Embryonic facial prominence (tissue), 1 donor: ENCODE results near the gene ANAPC10.
"Not testable (repeated sequence)": the region's sequence is repeated elsewhere in the genome, so short reads cannot be mapped to it uniquely, and the experiment has no call there.

ENCODE experiments used
- DNase-seq: peaks from one replicate; pipeline ENCODE4 v3.0.0-alpha.2; 2016; ENCODE audit errors: extremely low spot score

The ANAPC10 gene

DNA sequence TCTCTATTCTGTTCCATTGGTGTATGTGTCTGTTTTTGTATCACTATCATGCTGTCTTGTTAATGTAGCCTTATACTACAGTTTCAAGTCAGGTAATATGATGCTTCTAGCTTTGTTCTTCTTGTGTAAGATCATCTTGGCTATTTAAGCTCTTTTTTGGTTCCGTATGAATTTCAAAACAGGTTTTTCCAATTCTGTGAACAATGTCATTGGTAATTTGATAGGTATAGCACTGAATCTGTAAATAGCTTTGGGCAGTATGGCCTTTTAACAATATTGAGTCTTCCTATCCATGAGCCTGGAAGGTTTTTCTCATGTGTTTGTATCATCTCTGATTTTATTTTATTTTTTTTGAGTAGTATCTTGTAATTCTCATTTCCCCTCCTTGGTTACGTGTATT lies 94.3 kb downstream of the ANAPC10 start:
- no peak for DNase-seq

DNA sequence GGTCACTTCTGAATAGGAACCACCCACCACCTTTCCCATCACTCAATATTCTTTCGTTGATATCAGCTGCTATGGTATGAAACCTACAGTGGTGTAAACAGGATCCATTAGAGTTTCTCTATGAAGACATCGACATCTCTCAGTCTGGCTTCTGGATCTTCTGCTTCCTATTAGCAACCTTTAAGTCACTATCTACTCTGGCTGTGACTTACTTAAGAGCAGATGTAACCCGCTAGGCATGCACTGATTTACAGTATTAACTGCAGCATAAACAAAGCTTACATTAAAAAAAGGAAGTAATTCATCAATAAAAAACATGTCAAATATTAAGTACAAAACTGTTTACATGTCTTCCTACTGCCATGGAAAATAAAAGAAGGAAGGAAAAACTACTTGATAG lies 96.4 kb downstream of the ANAPC10 start:
- DNase-seq = no peak

DNA sequence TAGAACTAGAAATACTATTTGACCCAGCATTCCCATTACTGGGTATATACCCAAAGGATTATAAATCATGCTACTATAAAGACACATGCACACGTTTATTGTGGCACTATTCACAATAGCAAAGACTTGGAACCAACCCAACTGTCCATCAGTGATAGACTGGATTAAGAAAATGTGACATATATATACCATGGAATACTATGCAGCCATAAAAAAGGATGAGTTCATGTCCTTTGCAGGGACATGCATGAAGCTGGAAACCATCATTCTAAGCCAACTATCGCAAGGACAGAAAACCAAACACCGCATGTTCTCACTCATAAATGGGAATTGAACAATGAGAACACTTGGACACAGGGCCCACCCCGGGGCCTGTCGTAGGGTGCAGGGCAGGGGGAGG lies 97.3 kb downstream of the ANAPC10 start:
- not testable (repeated sequence) for DNase-seq

DNA sequence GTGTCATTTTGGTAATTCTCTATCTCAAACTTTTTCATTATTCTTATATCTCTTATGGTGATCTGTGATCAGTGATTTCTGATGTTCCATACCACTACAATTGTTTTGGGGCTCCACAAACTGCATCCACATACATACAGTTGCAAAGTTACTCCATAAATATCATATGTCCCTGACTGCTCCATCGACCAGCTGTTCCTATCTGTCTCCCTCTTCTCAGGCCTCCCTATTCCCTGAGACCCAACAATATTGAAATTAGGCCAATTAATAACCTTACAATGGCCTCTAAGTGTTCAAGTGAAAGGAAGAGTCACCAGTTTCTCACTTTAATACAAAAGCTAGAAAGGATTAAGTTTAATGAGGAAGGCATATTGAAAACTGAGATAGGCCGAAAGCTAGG lies 108.7 kb downstream of the ANAPC10 start:
- DNase-seq = no peak

- DNase-seq = no peak
These were observed 112.5 kb downstream of the ANAPC10 start for GRCh38 chr4:144985531-144985930.

- no peak for DNase-seq
These were observed 113.0 kb downstream of the ANAPC10 start for GRCh38 chr4:144985014-144985413.

GRCh38 chr4:144984241-144984640 lies 113.8 kb downstream of the ANAPC10 start:
- no peak for DNase-seq

GRCh38 chr4:144975718-144976117 lies 122.3 kb downstream of the ANAPC10 start:
- no peak for DNase-seq

DNA sequence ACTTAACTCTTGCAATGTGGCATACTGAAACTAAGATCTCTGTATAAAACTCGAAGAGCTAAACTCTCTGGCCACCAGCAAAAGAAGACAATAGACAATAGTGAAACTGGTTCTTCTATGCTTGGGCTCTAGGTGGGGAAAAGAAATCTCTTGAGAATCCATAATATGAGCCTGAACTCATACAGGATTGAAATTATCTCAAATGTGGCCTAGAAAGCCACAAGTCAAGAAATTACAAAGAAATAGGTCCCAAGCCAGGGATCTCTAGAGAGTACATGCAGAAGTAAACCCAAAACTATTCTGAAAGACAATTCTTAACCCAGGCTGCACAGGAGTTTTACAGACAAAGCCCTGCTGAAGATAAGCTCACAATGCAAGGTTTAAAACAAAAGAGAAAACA lies 127.4 kb downstream of the ANAPC10 start:
- DNase-seq = no peak

DNA sequence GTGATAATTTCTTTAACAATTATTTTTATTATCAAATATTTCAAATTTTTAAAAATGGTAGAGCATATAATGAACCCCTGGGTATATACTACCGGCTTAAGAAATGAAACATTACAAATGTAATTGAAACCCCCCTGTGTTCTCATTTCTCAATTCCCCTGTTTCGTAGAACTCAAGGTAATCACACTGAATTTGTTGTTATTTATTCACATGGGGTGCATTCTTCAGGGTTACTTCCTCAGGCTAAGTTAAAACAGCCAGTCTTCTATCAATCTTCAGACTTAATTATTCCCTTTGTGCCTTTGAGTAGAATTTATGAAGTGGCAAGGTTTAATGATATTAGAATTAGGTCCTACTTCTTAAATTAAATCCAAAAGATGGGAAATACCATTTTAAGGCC lies 128.2 kb downstream of the ANAPC10 start:
- DNase-seq = no peak

DNA sequence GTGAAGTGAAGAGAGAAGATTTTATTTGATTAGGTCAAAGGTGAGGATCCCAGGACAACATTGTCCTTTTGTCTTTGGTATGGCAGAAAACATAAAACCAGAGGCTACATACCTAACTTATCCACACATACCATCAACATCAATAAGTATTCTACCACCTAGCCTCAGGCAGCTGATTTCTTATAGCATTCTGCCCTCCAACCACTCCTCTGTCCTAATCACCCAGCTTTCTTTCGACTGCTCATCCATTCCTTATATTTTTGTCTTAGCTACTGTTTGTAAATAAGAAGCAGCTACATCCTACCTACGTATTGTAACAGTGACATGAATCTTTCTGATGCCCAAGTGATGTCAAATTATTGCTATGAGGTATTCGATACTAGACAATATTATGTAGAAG lies 129.4 kb downstream of the ANAPC10 start:
- DNase-seq = no peak

- DNase-seq = no peak
These were observed 130.8 kb downstream of the ANAPC10 start for GRCh38 chr4:144967161-144967560.

DNA sequence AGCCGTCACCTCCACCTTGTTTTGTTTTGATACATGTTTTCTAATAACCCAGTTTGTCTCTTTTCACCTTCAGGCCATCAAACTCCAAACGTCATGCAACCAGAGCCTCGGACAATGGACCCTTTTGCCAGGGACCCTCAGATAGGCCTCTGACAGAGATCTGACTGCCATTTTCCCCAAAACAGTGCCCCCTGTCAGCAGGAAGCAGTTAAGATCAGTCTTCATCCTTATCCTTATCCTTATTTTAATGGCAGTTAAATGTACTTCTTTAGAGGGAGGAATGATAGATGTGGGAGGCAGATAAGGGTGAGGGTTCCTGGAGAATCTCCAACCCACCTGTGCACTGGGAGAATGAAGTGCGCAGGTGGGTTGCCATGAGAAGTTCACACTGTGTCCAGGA lies 135.7 kb downstream of the ANAPC10 start:
- DNase-seq = no peak

DNA sequence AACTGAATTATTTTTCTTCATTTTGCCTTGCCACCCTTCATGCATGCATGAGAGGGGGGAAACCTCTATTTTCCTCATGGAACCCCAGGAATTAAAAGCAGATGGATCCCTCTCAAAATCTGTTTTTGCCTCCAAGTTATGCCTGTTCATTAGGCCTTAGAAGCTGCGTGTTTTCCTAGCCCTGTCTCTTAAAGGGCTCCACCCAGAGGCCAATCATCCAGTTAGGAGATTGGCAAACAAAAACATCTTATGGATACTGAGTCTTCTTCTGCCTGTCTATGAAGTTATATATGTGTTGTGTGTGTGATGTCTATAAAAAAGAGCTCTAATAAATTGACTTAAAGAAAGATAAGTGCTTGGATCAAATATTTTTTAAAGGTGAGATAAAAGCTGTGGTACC lies 142.9 kb downstream of the ANAPC10 start:
- no peak for DNase-seq

DNA sequence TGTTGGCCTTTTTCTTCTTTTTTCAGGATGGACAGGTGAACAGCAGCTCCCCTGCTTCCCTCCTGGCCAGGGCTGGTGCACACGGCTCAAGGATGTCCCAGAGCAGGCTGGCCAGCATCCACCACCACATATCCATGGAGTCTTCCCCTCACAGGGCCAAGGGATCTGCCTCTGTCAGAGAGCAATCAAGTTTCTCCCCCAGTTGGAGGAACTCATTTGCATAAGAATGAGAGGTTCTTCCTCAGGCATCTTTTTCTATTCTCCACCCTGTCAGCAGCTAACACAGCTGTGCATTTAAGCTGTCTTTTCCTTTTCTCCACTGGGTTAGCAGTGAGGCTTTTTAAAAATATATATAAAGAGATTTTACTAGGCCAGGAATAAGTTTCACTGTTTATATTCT lies 143.8 kb downstream of the ANAPC10 start:
- DNase-seq = no peak

GRCh38 chr4:144948421-144948820 lies 149.6 kb downstream of the ANAPC10 start:
- no peak for DNase-seq

GRCh38 chr4:144948009-144948408 lies 150.0 kb downstream of the ANAPC10 start:
- no peak for DNase-seq
